GM19043 (cell line): ENCODE results near the gene CXCL12.

ENCODE experiments used
- ATAC-seq: cut with Tn5 transposase; IDR thresholded peaks from one replicate; pipeline ENCODE4 v1.9.1; 2021; ENCODE audit warnings: low read depth; ENCODE audit not compliant: unreplicated experiment

The CXCL12 gene

GRCh38 chr10:44386546-44387052 lies 1.7 kb upstream of the CXCL12 start:
- no peak for ATAC-seq

GRCh38 chr10:44385696-44386441 lies 972 bp upstream of the CXCL12 start:
- no peak for ATAC-seq

- ATAC-seq = no peak
Measured at GRCh38 chr10:44384601-44385025, 284 bp downstream of the CXCL12 start.

GRCh38 chr10:44383749-44384600 lies 922 bp downstream of the CXCL12 start:
- ATAC-seq = no peak

GRCh38 chr10:44382981-44383748 lies 1.7 kb downstream of the CXCL12 start:
- ATAC-seq = no peak

GRCh38 chr10:44382131-44382858 lies 2.6 kb downstream of the CXCL12 start:
- no peak for ATAC-seq

GRCh38 chr10:44380829-44381600 lies 3.9 kb downstream of the CXCL12 start:
- no peak for ATAC-seq

- no peak for ATAC-seq
Measured at GRCh38 chr10:44379907-44380306, 5.0 kb downstream of the CXCL12 start.

- ATAC-seq = no peak
Measured at GRCh38 chr10:44378626-44379025, 6.3 kb downstream of the CXCL12 start.

- ATAC-seq = no peak
Measured at GRCh38 chr10:44377651-44378310, 7.1 kb downstream of the CXCL12 start.

- no peak for ATAC-seq
Measured at GRCh38 chr10:44376472-44377099, 8.3 kb downstream of the CXCL12 start.

- ATAC-seq = no peak
Measured at GRCh38 chr10:44374155-44374554, 10.7 kb downstream of the CXCL12 start.

- ATAC-seq = no peak
Measured at GRCh38 chr10:44373341-44373995, 11.4 kb downstream of the CXCL12 start.

GRCh38 chr10:44372181-44372580 lies 12.7 kb downstream of the CXCL12 start:
- ATAC-seq = no peak

GRCh38 chr10:44370731-44371248 lies 14.1 kb downstream of the CXCL12 start:
- no peak for ATAC-seq

GRCh38 chr10:44369854-44370253 lies 15.0 kb downstream of the CXCL12 start:
- no peak for ATAC-seq

- no peak for ATAC-seq
Measured at GRCh38 chr10:44369296-44369695, 15.6 kb downstream of the CXCL12 start.

- no peak for ATAC-seq
Measured at GRCh38 chr10:44368637-44369036, 16.3 kb downstream of the CXCL12 start.
